T-helper 2 cell treated with Interferon-gamma antibody and Interleukin-4, amounts not matched to agents 5 μg/mL and 100 μg/mL, for 36 hours (primary cell): Measurements from ENCODE around the gene TSPAN7.

Source experiments
- DNase-seq: peaks from one replicate; pipeline ENCODE4 v3.0.0; 2021; ENCODE audit warnings: low spot score
- H3K27ac Mint-ChIP-seq: one replicate; pipeline ENCODE4 v1.8.0; 2021; ENCODE audit warnings: mild to moderate bottlenecking, mixed read lengths
- H3K27me3 Mint-ChIP-seq: one replicate; pipeline ENCODE4 v1.8.0; 2021; ENCODE audit warnings: low read depth, mixed read lengths
- H3K36me3 Mint-ChIP-seq: one replicate; pipeline ENCODE4 v1.8.0; 2021; ENCODE audit warnings: low read depth, mixed read lengths
- H3K4me1 Mint-ChIP-seq: one replicate; pipeline ENCODE4 v1.8.0; 2021; ENCODE audit warnings: low read depth, mixed read lengths
- H3K4me3 Mint-ChIP-seq: one replicate; pipeline ENCODE4 v1.8.0; 2022; ENCODE audit warnings: mild to moderate bottlenecking, moderate library complexity, mixed read lengths
- H3K9me3 Mint-ChIP-seq: one replicate; pipeline ENCODE4 v1.8.0; 2021; ENCODE audit warnings: mixed read lengths

Gene TSPAN7

DNA sequence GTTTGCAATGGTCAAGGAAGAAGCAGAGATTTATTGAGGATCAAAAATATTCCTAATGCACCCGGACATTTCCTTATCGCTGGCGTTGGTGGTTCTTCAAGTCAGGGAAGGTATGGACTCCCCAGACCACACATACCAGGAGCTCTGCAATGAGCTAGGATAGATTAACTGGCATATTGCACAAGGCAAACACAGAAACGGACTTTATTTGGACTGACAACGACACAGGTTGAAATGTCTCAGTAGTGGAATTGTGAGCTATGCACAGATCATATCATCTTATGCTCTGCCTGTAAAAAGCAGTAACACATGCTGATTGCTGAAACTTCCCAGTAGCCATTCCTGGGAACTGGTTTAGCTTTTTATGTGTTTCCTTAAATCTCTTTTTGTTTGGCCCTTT, 1.7 kb downstream of the TSPAN7 start:
- no peaks in the 10 kb centered on the region for H3K36me3 Mint-ChIP-seq
- H3K4me1 Mint-ChIP-seq: peaks cover 2% of the 10 kb centered on the region
- H3K4me3 Mint-ChIP-seq: no peak overlapping the region
- no peaks in the 10 kb centered on the region for H3K9me3 Mint-ChIP-seq
- DNase-seq: no peak
- H3K27me3 Mint-ChIP-seq: peaks cover 18% of the 10 kb centered on the region
- H3K27ac Mint-ChIP-seq: no peak overlapping the region

DNA sequence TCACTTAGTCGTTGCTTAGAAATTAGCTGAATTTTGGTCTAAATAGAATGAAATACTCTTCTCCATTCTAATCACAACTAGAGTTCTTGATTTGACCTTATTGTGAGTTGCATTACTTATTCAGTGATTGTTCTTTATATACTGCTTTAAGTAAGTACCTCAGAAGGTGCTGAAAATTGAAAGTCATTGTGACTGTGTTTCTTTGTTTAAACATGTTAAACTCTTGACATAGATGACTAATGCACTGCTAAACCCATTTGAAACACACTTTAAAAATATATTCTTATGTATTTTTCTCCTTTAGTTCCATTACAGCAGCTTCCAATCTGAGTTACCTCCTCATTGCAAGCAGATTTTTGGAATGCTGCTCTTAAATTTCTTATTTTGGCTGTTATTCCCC, 9.1 kb downstream of the TSPAN7 start:
- no peak overlapping the region for H3K4me3 Mint-ChIP-seq

DNA sequence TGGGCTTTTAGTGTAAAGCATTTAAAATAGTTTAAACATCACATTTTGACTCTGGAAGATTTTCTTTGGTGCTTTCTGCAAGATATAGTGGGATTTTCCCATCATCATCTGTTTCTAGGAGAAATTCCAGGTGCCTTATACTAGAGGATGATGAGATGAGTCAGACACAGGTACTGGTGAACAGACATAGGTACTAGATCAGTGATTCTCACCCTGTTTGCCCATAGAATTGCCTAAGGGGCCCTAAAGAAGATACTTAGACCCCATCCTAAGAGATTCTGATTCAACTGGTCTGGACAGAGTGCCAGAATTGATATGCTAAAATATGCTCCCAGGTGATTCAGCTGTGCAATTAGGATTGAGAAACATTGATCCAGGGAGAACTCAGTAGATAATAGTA, 9.7 kb downstream of the TSPAN7 start:
- no peaks in the 10 kb centered on the region for H3K4me1 Mint-ChIP-seq
- no peak overlapping the region for H3K27ac Mint-ChIP-seq
- no peak for DNase-seq
- no peaks in the 10 kb centered on the region for H3K9me3 Mint-ChIP-seq
- H3K4me3 Mint-ChIP-seq: no peak overlapping the region
- no peaks in the 10 kb centered on the region for H3K36me3 Mint-ChIP-seq
- H3K27me3 Mint-ChIP-seq: peaks cover 15% of the 10 kb centered on the region

More for the DNA sequence above, 9.1 kb downstream of the TSPAN7 start:
- H3K27me3 Mint-ChIP-seq: peaks cover 15% of the 10 kb centered on the region
- H3K27ac Mint-ChIP-seq: no peak overlapping the region
- H3K9me3 Mint-ChIP-seq: no peaks in the 10 kb centered on the region
- no peak for DNase-seq
- no peaks in the 10 kb centered on the region for H3K36me3 Mint-ChIP-seq
- no peaks in the 10 kb centered on the region for H3K4me1 Mint-ChIP-seq

DNA sequence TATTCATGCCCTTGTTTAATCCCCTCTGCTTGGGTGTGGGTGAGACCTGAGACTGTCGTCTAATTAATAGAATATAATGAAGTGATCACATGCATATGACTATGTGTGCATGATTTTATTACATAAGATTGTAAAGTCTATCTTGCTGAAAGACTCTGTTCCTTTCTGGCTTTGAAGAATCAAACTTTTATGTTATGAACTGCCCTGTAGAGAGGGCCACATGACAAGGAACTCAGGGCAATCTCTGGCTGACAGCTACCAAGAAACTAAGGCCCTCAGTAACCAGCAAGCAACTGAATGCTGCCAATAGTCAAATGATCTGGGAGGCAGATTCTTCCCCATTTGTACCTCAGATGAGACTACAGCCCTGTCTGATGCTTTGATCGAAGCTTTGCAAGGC, 13.5 kb downstream of the TSPAN7 start:
- no peaks in the 10 kb centered on the region for H3K36me3 Mint-ChIP-seq
- DNase-seq: no peak
- H3K4me1 Mint-ChIP-seq: no peaks in the 10 kb centered on the region
- no peaks in the 10 kb centered on the region for H3K9me3 Mint-ChIP-seq
- H3K27me3 Mint-ChIP-seq: peaks cover 2% of the 10 kb centered on the region
- H3K4me3 Mint-ChIP-seq: no peak overlapping the region
- H3K27ac Mint-ChIP-seq: no peak overlapping the region

- Mint-ChIP-seq H3K27me3 (no peaks in the 10 kb centered on the region), H3K36me3 (no peaks in the 10 kb centered on the region), H3K4me3 (no peak overlapping the region), H3K4me1 (no peaks in the 10 kb centered on the region), H3K9me3 (no peaks in the 10 kb centered on the region), H3K27ac (no peak overlapping the region)
- DNase-seq: no peak
Observed at GRCh38 chrX:38575888-38576287, 14.5 kb downstream of the TSPAN7 start.

- Mint-ChIP-seq H3K27ac (no peak overlapping the region), H3K9me3 (no peaks in the 10 kb centered on the region), H3K27me3 (peaks cover 1% of the 10 kb centered on the region), H3K36me3 (no peaks in the 10 kb centered on the region), H3K4me3 (no peak overlapping the region), H3K4me1 (no peaks in the 10 kb centered on the region)
- DNase-seq: no peak
Observed at GRCh38 chrX:38577738-38578137, 16.4 kb downstream of the TSPAN7 start.

DNA sequence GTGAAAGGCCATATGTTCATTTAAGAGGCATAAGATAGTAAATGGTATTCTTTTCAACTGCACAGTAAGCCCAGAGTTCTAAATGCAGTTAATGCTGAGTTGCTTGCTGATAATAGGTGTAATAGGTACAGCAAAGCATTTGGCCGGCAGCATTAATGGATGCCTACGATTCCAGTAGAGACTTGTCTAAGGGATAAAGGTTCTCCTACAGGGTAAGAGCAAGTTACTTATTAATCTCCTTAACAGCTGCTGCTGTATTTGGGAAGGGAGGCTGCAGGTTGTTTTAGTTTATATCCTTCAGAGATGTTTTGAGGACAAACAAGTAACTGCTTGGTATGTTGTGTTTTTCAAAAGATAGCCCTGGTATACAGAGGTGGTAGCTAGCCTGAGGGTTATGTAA, 16.8 kb downstream of the TSPAN7 start:
- no peak overlapping the region for H3K4me3 Mint-ChIP-seq
- H3K27ac Mint-ChIP-seq: no peak overlapping the region
- H3K27me3 Mint-ChIP-seq: peaks cover 5% of the 10 kb centered on the region
- no peaks in the 10 kb centered on the region for H3K4me1 Mint-ChIP-seq
- H3K36me3 Mint-ChIP-seq: no peaks in the 10 kb centered on the region
- no peaks in the 10 kb centered on the region for H3K9me3 Mint-ChIP-seq
- no peak for DNase-seq

- no peaks in the 10 kb centered on the region for H3K36me3 Mint-ChIP-seq
- H3K27ac Mint-ChIP-seq: no peak overlapping the region
- H3K27me3 Mint-ChIP-seq: peaks cover 7% of the 10 kb centered on the region
- DNase-seq: no peak
- no peaks in the 10 kb centered on the region for H3K9me3 Mint-ChIP-seq
- no peaks in the 10 kb centered on the region for H3K4me1 Mint-ChIP-seq
- H3K4me3 Mint-ChIP-seq: no peak overlapping the region
Observed at GRCh38 chrX:38583181-38583580, 21.8 kb downstream of the TSPAN7 start.

DNA sequence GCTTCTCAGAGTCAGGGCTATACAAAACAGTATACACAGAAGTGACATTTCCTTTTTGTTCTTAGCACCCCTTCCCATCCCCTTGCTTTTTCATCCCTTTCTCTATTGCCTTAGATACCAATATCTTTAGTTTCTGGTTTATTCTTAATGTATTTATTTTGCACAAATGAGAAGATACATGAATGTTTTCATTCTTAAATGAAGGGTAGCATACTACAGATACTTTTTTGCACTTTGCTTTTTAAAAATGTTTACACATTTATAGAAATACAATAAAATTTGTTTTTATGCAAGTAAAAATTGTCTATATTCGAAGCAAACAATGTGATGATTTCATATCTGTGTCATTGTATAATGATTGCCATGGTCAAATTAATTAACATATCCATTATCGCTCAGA, 33.1 kb downstream of the TSPAN7 start:
- H3K27me3 Mint-ChIP-seq: peaks cover 17% of the 10 kb centered on the region
- no peaks in the 10 kb centered on the region for H3K9me3 Mint-ChIP-seq
- no peak overlapping the region for H3K4me3 Mint-ChIP-seq
- DNase-seq: no peak
- H3K36me3 Mint-ChIP-seq: no peaks in the 10 kb centered on the region
- H3K4me1 Mint-ChIP-seq: no peaks in the 10 kb centered on the region
- no peak overlapping the region for H3K27ac Mint-ChIP-seq

- Mint-ChIP-seq H3K4me1 (no peaks in the 10 kb centered on the region), H3K9me3 (no peaks in the 10 kb centered on the region), H3K36me3 (no peaks in the 10 kb centered on the region), H3K27ac (no peak overlapping the region), H3K27me3 (peaks cover 16% of the 10 kb centered on the region), H3K4me3 (no peak overlapping the region)
- no peak for DNase-seq
Observed at GRCh38 chrX:38595801-38596200, 34.5 kb downstream of the TSPAN7 start.

GRCh38 chrX:38596939-38597338, 35.6 kb downstream of the TSPAN7 start:
- Mint-ChIP-seq H3K27ac (no peak overlapping the region), H3K9me3 (no peaks in the 10 kb centered on the region), H3K36me3 (no peaks in the 10 kb centered on the region), H3K4me3 (no peak overlapping the region), H3K4me1 (no peaks in the 10 kb centered on the region), H3K27me3 (peaks cover 12% of the 10 kb centered on the region)
- no peak for DNase-seq

- H3K27me3 Mint-ChIP-seq: peaks cover 12% of the 10 kb centered on the region
- H3K27ac Mint-ChIP-seq: no peak overlapping the region
Observed at GRCh38 chrX:38599796-38600755, 38.7 kb downstream of the TSPAN7 start.

DNA sequence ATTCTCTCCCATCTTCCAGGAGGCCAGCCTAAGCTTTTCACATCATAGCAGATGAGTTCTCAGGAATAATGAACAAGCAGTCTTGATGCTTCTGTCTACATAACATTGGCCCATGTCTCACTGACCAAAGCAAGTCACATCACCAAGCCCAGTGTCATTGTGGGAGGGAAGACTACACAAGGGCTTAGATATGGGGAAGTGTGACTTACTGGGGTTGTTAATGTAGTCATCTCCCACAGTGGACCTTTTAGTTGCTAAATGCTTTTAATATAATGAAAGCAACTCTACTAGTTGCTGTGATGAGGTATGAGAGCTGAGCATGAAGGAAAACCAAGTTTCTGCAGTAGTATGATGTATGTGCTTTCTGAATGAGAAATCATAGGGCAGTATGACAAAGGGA, 40.5 kb downstream of the TSPAN7 start:
- Mint-ChIP-seq H3K36me3 (no peaks in the 10 kb centered on the region), H3K27me3 (peaks cover 12% of the 10 kb centered on the region), H3K4me1 (no peaks in the 10 kb centered on the region), H3K27ac (no peak overlapping the region), H3K9me3 (no peaks in the 10 kb centered on the region), H3K4me3 (no peak overlapping the region)
- no peak for DNase-seq

More at GRCh38 chrX:38599796-38600755, 38.7 kb downstream of the TSPAN7 start:
- Mint-ChIP-seq H3K4me1 (no peaks in the 10 kb centered on the region), H3K9me3 (no peaks in the 10 kb centered on the region), H3K4me3 (no peak overlapping the region), H3K36me3 (no peaks in the 10 kb centered on the region)
- DNase-seq: no peak

GRCh38 chrX:38606821-38607220, 45.5 kb downstream of the TSPAN7 start:
- H3K27me3 Mint-ChIP-seq: peaks cover 2% of the 10 kb centered on the region
- no peaks in the 10 kb centered on the region for H3K9me3 Mint-ChIP-seq
- no peak for DNase-seq
- H3K27ac Mint-ChIP-seq: no peak overlapping the region
- H3K36me3 Mint-ChIP-seq: no peaks in the 10 kb centered on the region
- H3K4me1 Mint-ChIP-seq: no peaks in the 10 kb centered on the region
- H3K4me3 Mint-ChIP-seq: no peak overlapping the region

GRCh38 chrX:38607976-38608375, 46.6 kb downstream of the TSPAN7 start:
- Mint-ChIP-seq H3K9me3 (no peaks in the 10 kb centered on the region), H3K27me3 (peaks cover 2% of the 10 kb centered on the region)

More at GRCh38 chrX:38607976-38608375, 46.6 kb downstream of the TSPAN7 start:
- H3K4me1 Mint-ChIP-seq: no peaks in the 10 kb centered on the region
- H3K27ac Mint-ChIP-seq: no peak overlapping the region
- H3K4me3 Mint-ChIP-seq: no peak overlapping the region
- H3K36me3 Mint-ChIP-seq: no peaks in the 10 kb centered on the region
- DNase-seq: no peak
